WTC11 (cell line): ENCODE measurements around the gene PRKAG2. TPM values are rescaled to one million over a fixed set of nuclear protein-coding genes. Genes with fewer than 3 reads are reported as not detected.

Experiments used
- ATAC-seq: fragments of 200-7000 bp; cut with Tn5 transposase; 2 replicates; pipeline ENCODE4 v1.10.0; 2021; ENCODE audit warnings: mild to moderate bottlenecking, moderate library complexity
- CTCF ChIA-PET: fragments of 300-600 bp; sonication (Branson Sonifier 250); formaldehyde crosslinking; loops from one replicate; lab custom pipeline; 2021; ENCODE audit warnings: antibody characterized with exemption; lab: Charles Lee
- POLR2A ChIA-PET: fragments of 350-600 bp; sonication (Branson Sonifier 250); formaldehyde crosslinking; loops from one replicate; lab custom pipeline; 2021; ENCODE audit warnings: antibody characterized with exemption; lab: Charles Lee
- DNase-seq: peaks from one replicate; pipeline ENCODE4 v3.0.0; 2021; ENCODE audit warnings: low spot score
- H3K27ac Mint-ChIP-seq: 2 replicates; pipeline ENCODE4 v1.8.0; 2021; ENCODE audit warnings: mixed read lengths
- H3K27me3 Mint-ChIP-seq: 2 replicates; pipeline ENCODE4 v1.8.0; 2021; ENCODE audit warnings: low read depth, mild to moderate bottlenecking, moderate library complexity, mixed read lengths
- H3K36me3 Mint-ChIP-seq: 2 replicates; pipeline ENCODE4 v1.8.0; 2021; ENCODE audit warnings: mixed read lengths
- H3K4me1 Mint-ChIP-seq: 2 replicates; pipeline ENCODE4 v1.8.0; 2022; ENCODE audit warnings: mixed read lengths
- H3K4me3 Mint-ChIP-seq: 2 replicates; pipeline ENCODE4 v1.8.0; 2021; ENCODE audit warnings: mild to moderate bottlenecking, moderate library complexity, mixed read lengths
- H3K9me3 Mint-ChIP-seq: 2 replicates; pipeline ENCODE4 v1.8.0; 2021; ENCODE audit warnings: mixed read lengths
- ATF1 ChIP-seq: sonication (generic); formaldehyde crosslinking; IDR thresholded peaks from 2 replicates; pipeline ENCODE4 v1.8.1; 2023; ENCODE audit warnings: mild to moderate bottlenecking, moderate library complexity, missing genetic modification reagents
- ATF3 ChIP-seq: sonication (generic); formaldehyde crosslinking; conservative IDR thresholded peaks from 2 replicates; pipeline ENCODE4 v1.8.1; 2022; ENCODE audit warnings: mild to moderate bottlenecking, missing genetic modification reagents
- CBFB ChIP-seq: sonication (generic); formaldehyde crosslinking; IDR thresholded peaks from 2 replicates; pipeline ENCODE4 v1.8.1; 2022; ENCODE audit warnings: mild to moderate bottlenecking, low read depth, missing genetic modification reagents
- CREB1 ChIP-seq: sonication (generic); formaldehyde crosslinking; IDR thresholded peaks from 2 replicates; pipeline ENCODE4 v1.8.0; 2023; ENCODE audit warnings: mild to moderate bottlenecking, missing genetic modification reagents
- CTCF ChIP-seq: fragments of 200-600 bp; IDR thresholded peaks from 2 replicates; pipeline ENCODE4 v1.8.0; 2022; ENCODE audit warnings: antibody characterized with exemption
- E2F1 ChIP-seq: sonication (generic); formaldehyde crosslinking; IDR thresholded peaks from 2 replicates; pipeline ENCODE4 v1.8.0; 2022; ENCODE audit warnings: mild to moderate bottlenecking, missing genetic modification reagents
- ELF4 ChIP-seq: sonication (generic); formaldehyde crosslinking; IDR thresholded peaks from 2 replicates; pipeline ENCODE4 v1.8.1; 2022; ENCODE audit warnings: low read depth, mild to moderate bottlenecking, moderate library complexity, missing genetic modification reagents
- EMX1 ChIP-seq: fragments of 250-450 bp; sonication (Bioruptor Pico); IDR thresholded peaks from 2 replicates; pipeline ENCODE4 v1.8.0; 2021; ENCODE audit warnings: mild to moderate bottlenecking
- FOXJ3 ChIP-seq: sonication (generic); formaldehyde crosslinking; IDR thresholded peaks from 2 replicates; pipeline ENCODE4 v1.9.0; 2021; ENCODE audit warnings: missing genetic modification reagents, mild to moderate bottlenecking, borderline replicate concordance
- FOXP1 ChIP-seq: sonication (generic); formaldehyde crosslinking; IDR thresholded peaks from 2 replicates; pipeline ENCODE4 v1.8.0; 2022; ENCODE audit warnings: missing genetic modification reagents, mild to moderate bottlenecking, moderate library complexity, borderline replicate concordance
- HMGXB4 ChIP-seq: sonication (generic); formaldehyde crosslinking; IDR thresholded peaks from 2 replicates; pipeline ENCODE4 v1.8.1; 2023; ENCODE audit warnings: mild to moderate bottlenecking, moderate library complexity, missing genetic modification reagents
- JAZF1 ChIP-seq: fragments of 250-450 bp; sonication (Bioruptor Pico); IDR thresholded peaks from 2 replicates; pipeline ENCODE4 v1.9.0; 2021; ENCODE audit warnings: moderate library complexity, mild to moderate bottlenecking, inconsistent platforms
- MYBL2 ChIP-seq: sonication (generic); formaldehyde crosslinking; IDR thresholded peaks from 2 replicates; pipeline ENCODE4 v1.8.1; 2023; ENCODE audit warnings: mild to moderate bottlenecking, moderate library complexity, missing genetic modification reagents
- ZNF138 ChIP-seq: sonication (generic); formaldehyde crosslinking; conservative IDR thresholded peaks from 2 replicates; pipeline ENCODE4 v1.8.1; 2022; ENCODE audit warnings: mild to moderate bottlenecking, moderate library complexity, missing genetic modification reagents
- ZNF219 ChIP-seq: sonication (generic); formaldehyde crosslinking; IDR thresholded peaks from 2 replicates; pipeline ENCODE4 v1.8.0; 2023; ENCODE audit warnings: missing genetic modification reagents, mild to moderate bottlenecking, borderline replicate concordance
- ZNF423 ChIP-seq: fragments of 250-450 bp; sonication (Bioruptor Pico); IDR thresholded peaks from 2 replicates; pipeline ENCODE4 v2.1.2; 2022; ENCODE audit warnings: mild to moderate bottlenecking, moderate library complexity
- ZNF512 ChIP-seq: sonication (generic); formaldehyde crosslinking; IDR thresholded peaks from 2 replicates; pipeline ENCODE4 v1.8.1; 2022; ENCODE audit warnings: missing genetic modification reagents, borderline replicate concordance
- ZNF532 ChIP-seq: fragments of 250-450 bp; sonication (Bioruptor Pico); IDR thresholded peaks from 2 replicates; pipeline ENCODE4 v1.9.0; 2021; ENCODE audit warnings: mild to moderate bottlenecking, borderline replicate concordance
- ZNF671 ChIP-seq: fragments of 250-450 bp; sonication (Bioruptor Pico); IDR thresholded peaks from 2 replicates; pipeline ENCODE4 v1.8.0; 2021; ENCODE audit warnings: mild to moderate bottlenecking
- total RNA-seq: library from RNA; stranded (reverse); gene quantifications from 3 replicates; pipeline ENCODE4 v1.2.3, GENCODE V29; 2021

PRKAG2 gene
- total RNA-seq, 1 experiment from 2014 or later, result 20.3 TPM

GRCh38 chr7:151729521-151729921 is 147.4 kb downstream of the PRKAG2 start:
- Mint-ChIP-seq H3K27ac (no peak overlapping the region), H3K4me1 (no peaks in the 10 kb centered on the region), H3K4me3 (no peak overlapping the region), H3K9me3 (no peaks in the 10 kb centered on the region), H3K36me3 (no peaks in the 10 kb centered on the region), H3K27me3 (no peaks in the 10 kb centered on the region)
- ChIA-PET POLR2A (no interaction called here), CTCF (interaction anchor here (1.2 to 2.3 kb wide), 2 partner anchors 33 to 53 kb away, joined by 3 to 6 read pairs; no protein-coding TSS in a partner anchor)
- no peak for DNase-seq
- TF ChIP-seq ATF1 (CRISPR knock-in tag) (no peak), ZNF423 (CRISPR knock-in tag) (no peak), ELF4 (CRISPR knock-in tag) (no peak)
- no peak for ATAC-seq

- CTCF ChIA-PET, result interaction anchor here (0.6 to 2.3 kb wide), 3 partner anchors 32 to 125 kb away, joined by 3 to 6 read pairs (median 3); no protein-coding TSS in a partner anchor
- POLR2A ChIA-PET, result no interaction called here
- no peaks in the 10 kb centered on the region for H3K36me3 Mint-ChIP-seq
- ATAC-seq (no peak), DNase-seq (no peak)
- H3K27me3 Mint-ChIP-seq, result no peaks in the 10 kb centered on the region
- TF ChIP-seq HMGXB4 (CRISPR knock-in tag) (no peak), ZNF219 (CRISPR knock-in tag) (no peak), MYBL2 (CRISPR knock-in tag) (no peak), ZNF138 (CRISPR knock-in tag) (no peak), CTCF (no peak), E2F1 (CRISPR knock-in tag) (no peak)
- no peak overlapping the region for H3K4me3 Mint-ChIP-seq
- no peaks in the 10 kb centered on the region for H3K4me1 Mint-ChIP-seq
- H3K9me3 Mint-ChIP-seq, result no peaks in the 10 kb centered on the region
- no peak overlapping the region for H3K27ac Mint-ChIP-seq
Observed at GRCh38 chr7:151728746-151729145, 148.2 kb downstream of the PRKAG2 start.

- no peak for DNase-seq
- ChIA-PET POLR2A (no interaction called here), CTCF (interaction anchor here (0.6 to 2.3 kb wide), 4 partner anchors 8 to 126 kb away, joined by 3 to 6 read pairs (median 4); no protein-coding TSS in a partner anchor)
- no peaks in the 10 kb centered on the region for H3K36me3 Mint-ChIP-seq
- H3K9me3 Mint-ChIP-seq, result no peaks in the 10 kb centered on the region
- H3K4me3 Mint-ChIP-seq, result no peak overlapping the region
- no peaks in the 10 kb centered on the region for H3K4me1 Mint-ChIP-seq
- H3K27me3 Mint-ChIP-seq, result no peaks in the 10 kb centered on the region
- H3K27ac Mint-ChIP-seq, result no peak overlapping the region
- ATAC-seq, result no peak
- TF ChIP-seq HMGXB4 (CRISPR knock-in tag), result no peak
- no peak for TF ChIP-seq FOXJ3 (CRISPR knock-in tag)
- TF ChIP-seq ZNF532 (CRISPR knock-in tag), result no peak
- no peak for TF ChIP-seq ZNF671 (CRISPR knock-in tag)
- no peak for TF ChIP-seq ATF3 (CRISPR knock-in tag)
- TF ChIP-seq CREB1 (CRISPR knock-in tag), result no peak
- TF ChIP-seq JAZF1 (CRISPR knock-in tag), result no peak
- TF ChIP-seq ELF4 (CRISPR knock-in tag), result no peak
- no peak for TF ChIP-seq MYBL2 (CRISPR knock-in tag)
- TF ChIP-seq ZNF138 (CRISPR knock-in tag), result no peak
- TF ChIP-seq ZNF512 (CRISPR knock-in tag), result no peak
- TF ChIP-seq CBFB (CRISPR knock-in tag), result no peak
- TF ChIP-seq EMX1, result no peak
- no peak for TF ChIP-seq FOXP1 (CRISPR knock-in tag)
Observed at GRCh38 chr7:151728286-151728660, 148.6 kb downstream of the PRKAG2 start.
